ENCODE results near the gene GMCL1. TPM values are rescaled to one million over a fixed set of nuclear protein-coding genes. Genes with fewer than 3 reads are reported as not detected.
A peak's percentile ranks its signal among the peaks of the same experiment; 100 is the strongest.
"Not testable (repeated sequence)": the region's sequence is repeated elsewhere in the genome, so short reads cannot be mapped to it uniquely, and the experiment has no call there.

The GMCL1 gene
- total RNA-seq, 6 donors from 2014 or later: 11.9 to 23.1 (median 17.5) TPM

GRCh38 chr2:69893684-69894551 lies 64.5 kb downstream of the GMCL1 start, which contains the start of gene SNRNP27:
SNRNP27 (plus strand) TSS chr2:69893956; CDS start chr2:69893985, 29 bp downstream.
- DNase-seq (peak; percentile 30 to 75), ATAC-seq (ENCODE audit: low FRiP score in 2 of 2) (peak; percentile 82 to 94)
- Histone ChIP-seq H3K36me3 (peaks cover 10 to 36% (median 18%) of the 10 kb centered on the region in 4 donors), H3K4me1 (peaks cover 12 to 23% (median 16%) of the 10 kb centered on the region in 4 donors), H3K27me3 (no peaks in the 10 kb centered on the region), H3K9me3 (no peaks in the 10 kb centered on the region), H3K4me3 (peak within 1 kb of the TSS; percentile 67 to 89 (median 76)), H3K27ac (peak within 1 kb of the TSS; percentile 74 to 90 (median 85))
- peak in 3 of 4 donors; percentile 26 to 57 (median 44) for TF ChIP-seq POLR2A (IDR thresholded peaks at IDR 0.05)
- TF ChIP-seq, protein P1, sequence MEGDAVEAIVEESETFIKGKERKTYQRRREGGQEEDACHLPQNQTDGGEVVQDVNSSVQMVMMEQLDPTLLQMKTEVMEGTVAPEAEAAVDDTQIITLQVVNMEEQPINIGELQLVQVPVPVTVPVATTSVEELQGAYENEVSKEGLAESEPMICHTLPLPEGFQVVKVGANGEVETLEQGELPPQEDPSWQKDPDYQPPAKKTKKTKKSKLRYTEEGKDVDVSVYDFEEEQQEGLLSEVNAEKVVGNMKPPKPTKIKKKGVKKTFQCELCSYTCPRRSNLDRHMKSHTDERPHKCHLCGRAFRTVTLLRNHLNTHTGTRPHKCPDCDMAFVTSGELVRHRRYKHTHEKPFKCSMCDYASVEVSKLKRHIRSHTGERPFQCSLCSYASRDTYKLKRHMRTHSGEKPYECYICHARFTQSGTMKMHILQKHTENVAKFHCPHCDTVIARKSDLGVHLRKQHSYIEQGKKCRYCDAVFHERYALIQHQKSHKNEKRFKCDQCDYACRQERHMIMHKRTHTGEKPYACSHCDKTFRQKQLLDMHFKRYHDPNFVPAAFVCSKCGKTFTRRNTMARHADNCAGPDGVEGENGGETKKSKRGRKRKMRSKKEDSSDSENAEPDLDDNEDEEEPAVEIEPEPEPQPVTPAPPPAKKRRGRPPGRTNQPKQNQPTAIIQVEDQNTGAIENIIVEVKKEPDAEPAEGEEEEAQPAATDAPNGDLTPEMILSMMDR (IDR thresholded peaks at IDR 0.05): no peak
- peak; percentile 70 to 81 for TF ChIP-seq POLR2AphosphoS5 (IDR thresholded peaks at IDR 0.05)
- no peak for TF ChIP-seq EP300 (IDR thresholded peaks at IDR 0.05)
- 0 to 1% methylated on average over 32 of the region's 32 CpGs for WGBS, 2 donors

- Histone ChIP-seq H3K4me1 (peaks cover 12 to 23% (median 16%) of the 10 kb centered on the region in 4 donors), H3K4me3 (peak overlapping the region; percentile 67 to 89 (median 76)), H3K27ac (peak overlapping the region; percentile 29 to 90 (median 79)), H3K36me3 (peaks cover 16 to 45% (median 25%) of the 10 kb centered on the region in 4 donors)
- not testable (repeated sequence) for ATAC-seq (ENCODE audit: low FRiP score in 2 of 2); H3K9me3 ChIP-seq; H3K27me3 ChIP-seq
- 39 to 41% methylated on average over 23 of the region's 23 CpGs for WGBS, 2 donors
- peak in 1 of 2 donors; percentile 22 for DNase-seq
These were observed 65.3 kb downstream of the GMCL1 start for GRCh38 chr2:69894737-69895136.

DNA sequence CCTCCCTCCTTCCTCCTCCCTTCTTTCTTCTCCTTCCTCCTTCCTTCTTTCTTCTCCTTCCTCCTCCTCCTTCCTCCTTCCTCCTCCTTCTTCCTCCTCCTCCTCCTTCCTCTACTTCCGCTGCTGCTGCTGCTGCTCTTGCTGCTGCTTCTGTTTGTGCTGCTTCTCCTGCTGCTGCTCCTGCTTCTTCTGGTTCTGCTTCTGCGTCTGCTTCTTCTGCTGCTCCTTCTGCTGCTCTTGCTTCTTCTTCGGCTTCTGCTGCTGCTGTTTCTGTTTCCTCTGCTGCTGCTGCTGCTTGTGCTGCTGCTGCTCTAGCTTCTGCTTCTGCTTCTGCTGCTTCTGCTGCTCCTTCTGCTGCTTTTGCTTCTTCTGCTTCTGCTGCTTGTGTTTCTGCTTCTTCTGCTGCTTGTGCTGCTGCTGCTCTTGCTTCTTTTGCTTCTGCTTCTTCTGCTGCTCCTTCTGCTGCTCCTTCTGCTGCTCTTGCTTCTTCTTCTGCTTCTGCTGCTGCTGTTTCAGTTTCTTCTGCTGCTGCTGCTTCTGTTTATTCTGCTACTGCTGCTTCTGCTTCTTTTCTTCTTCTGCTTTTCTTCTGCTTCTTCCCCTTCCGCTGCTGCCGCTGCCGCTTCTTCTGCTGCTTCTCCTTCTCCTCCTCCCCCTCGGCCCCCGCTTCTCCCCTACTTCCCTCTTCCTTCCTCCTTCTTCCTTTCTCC lies 72.9 kb downstream of the GMCL1 start:
- ATAC-seq (ENCODE audit: low FRiP score in 2 of 2) (peak in 1 of 2 donors; percentile 67), DNase-seq (peak in 1 of 2 donors; percentile 69)

DNA sequence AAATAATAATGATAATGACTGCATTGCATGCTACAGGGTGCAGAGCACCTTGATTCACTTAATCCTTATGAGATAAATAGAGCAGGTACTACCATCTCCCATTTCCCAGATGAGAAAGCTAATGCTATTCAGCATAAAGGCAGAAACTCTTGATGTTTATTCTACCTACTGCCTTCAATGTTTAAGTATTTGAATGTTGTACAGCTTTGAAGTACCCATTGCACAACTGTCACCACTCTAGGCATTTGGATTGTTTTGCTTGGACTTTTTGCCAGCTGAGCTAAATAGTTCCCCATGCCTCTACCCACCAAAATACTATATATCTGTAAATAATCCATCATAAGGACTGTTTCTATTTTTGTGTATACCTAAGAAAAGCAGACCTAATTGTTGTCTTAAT lies 77.8 kb downstream of the GMCL1 start:
- DNase-seq (no peak), ATAC-seq (ENCODE audit: low FRiP score in 2 of 2) (no peak)
- no peak for TF ChIP-seq POLR2A (IDR thresholded peaks at IDR 0.05)
- TF ChIP-seq, protein P1 (IDR thresholded peaks at IDR 0.05): no peak
- H3K4me3 ChIP-seq: no peak overlapping the region
- H3K27ac ChIP-seq: peak overlapping the region in 1 of 4 donors; percentile 11
- H3K9me3 ChIP-seq: no peaks in the 10 kb centered on the region
- H3K27me3 ChIP-seq: no peaks in the 10 kb centered on the region
- H3K4me1 ChIP-seq: peaks cover 0 to 11% (median 7%) of the 10 kb centered on the region in 4 donors
- peaks cover 10 to 78% (median 38%) of the 10 kb centered on the region in 4 donors for H3K36me3 ChIP-seq

More for the DNA sequence above, 72.9 kb downstream of the GMCL1 start:
- H3K9me3 ChIP-seq: no peaks in the 10 kb centered on the region
- no peaks in the 10 kb centered on the region for H3K27me3 ChIP-seq
- peak overlapping the region in 3 of 4 donors; percentile 12 to 63 (median 39) for H3K27ac ChIP-seq
- H3K36me3 ChIP-seq: peaks cover 17 to 89% (median 50%) of the 10 kb centered on the region in 4 donors
- H3K4me3 ChIP-seq: no peak overlapping the region
- peaks cover 10 to 24% (median 13%) of the 10 kb centered on the region in 4 donors for H3K4me1 ChIP-seq
- TF ChIP-seq POLR2A (IDR thresholded peaks at IDR 0.05) (no peak), EP300 (IDR thresholded peaks at IDR 0.05) (no peak), POLR2AphosphoS5 (IDR thresholded peaks at IDR 0.05) (no peak)
- TF ChIP-seq, protein P1 (IDR thresholded peaks at IDR 0.05): no peak
- WGBS, 2 donors: 38 to 53% methylated on average over 8 of the region's 8 CpGs

- H3K27ac ChIP-seq: peak overlapping the region in 1 of 4 donors; percentile 100
- H3K4me1 ChIP-seq: peaks cover 15 to 30% (median 23%) of the 10 kb centered on the region in 4 donors
- TF ChIP-seq POLR2AphosphoS5 (IDR thresholded peaks at IDR 0.05): no peak
- TF ChIP-seq, protein P1 (IDR thresholded peaks at IDR 0.05): peak in 5 of 6 experiments; percentile 25 to 78 (median 51)
- no peak for TF ChIP-seq EP300 (IDR thresholded peaks at IDR 0.05)
- ATAC-seq (ENCODE audit: low FRiP score in 2 of 2) (no peak), DNase-seq (no peak)
- H3K27me3 ChIP-seq: no peaks in the 10 kb centered on the region
- no peaks in the 10 kb centered on the region for H3K9me3 ChIP-seq
- no peak overlapping the region for H3K4me3 ChIP-seq
- H3K36me3 ChIP-seq: peaks cover 5 to 40% (median 16%) of the 10 kb centered on the region in 4 donors
- 0 to 2% methylated on average over 2 of the region's 2 CpGs for WGBS, 2 donors
These were observed 82.6 kb downstream of the GMCL1 start for GRCh38 chr2:69911985-69912563.
